KOPT-K1 (cell line): Measurements from ENCODE around the gene AGTRAP.

Experiments used
- H3K27ac ChIP-seq: fragments of 200-600 bp; sonication (generic); 2 replicates; pipeline ENCODE4 v1.5.1; 2016; ENCODE audit warnings: antibody characterized with exemption, mild to moderate bottlenecking, low read depth, low read length; ENCODE audit not compliant: poor library complexity, severe bottlenecking
- H3K36me3 ChIP-seq: fragments of 200-600 bp; sonication (generic); 2 replicates; pipeline ENCODE4 v1.5.1; 2017; ENCODE audit warnings: antibody characterized with exemption, mild to moderate bottlenecking, low read length, moderate library complexity; ENCODE audit not compliant: insufficient read depth
- H3K9me3 ChIP-seq: fragments of 200-600 bp; sonication (generic); 2 replicates; pipeline ENCODE4 v1.5.1; 2017; ENCODE audit warnings: antibody characterized with exemption, low read length, mild to moderate bottlenecking; ENCODE audit not compliant: insufficient read depth, poor library complexity, severe bottlenecking

The AGTRAP gene

DNA sequence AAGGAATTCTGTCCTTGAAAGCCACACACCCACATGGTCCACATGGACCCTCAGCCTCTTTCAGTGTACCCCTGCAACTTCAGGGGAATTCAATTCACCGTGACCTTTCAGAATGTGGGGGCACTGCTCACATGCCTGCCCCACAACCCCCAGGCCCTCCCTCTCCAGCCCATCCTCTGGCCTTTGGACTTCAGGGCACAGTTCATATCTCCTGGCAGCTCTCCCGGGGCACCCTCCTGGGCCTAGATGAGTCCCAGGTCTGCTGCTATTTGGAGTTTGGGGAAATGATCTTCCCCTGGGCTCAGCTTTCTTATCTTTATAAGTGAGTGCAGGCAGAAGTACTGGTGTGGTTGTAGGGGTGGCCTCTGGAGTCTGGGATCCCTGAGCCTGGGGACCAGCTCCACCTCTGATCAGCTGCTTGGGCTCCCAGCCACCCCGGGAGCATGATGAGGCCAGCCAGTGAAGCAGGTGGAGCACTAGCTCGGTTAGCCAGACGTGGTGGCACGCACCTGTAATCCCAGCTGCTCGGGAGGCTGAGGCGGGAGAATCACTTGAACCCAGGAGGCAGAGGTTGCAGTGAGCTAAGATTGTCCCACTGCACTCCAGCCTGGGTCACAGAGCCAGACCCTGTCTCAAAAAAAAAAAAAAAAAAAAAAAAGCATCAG lies 41.9 kb downstream of the AGTRAP start:
- Histone ChIP-seq H3K9me3 (no peaks in the 10 kb centered on the region), H3K27ac (no peak overlapping the region), H3K36me3 (no peaks in the 10 kb centered on the region)

DNA sequence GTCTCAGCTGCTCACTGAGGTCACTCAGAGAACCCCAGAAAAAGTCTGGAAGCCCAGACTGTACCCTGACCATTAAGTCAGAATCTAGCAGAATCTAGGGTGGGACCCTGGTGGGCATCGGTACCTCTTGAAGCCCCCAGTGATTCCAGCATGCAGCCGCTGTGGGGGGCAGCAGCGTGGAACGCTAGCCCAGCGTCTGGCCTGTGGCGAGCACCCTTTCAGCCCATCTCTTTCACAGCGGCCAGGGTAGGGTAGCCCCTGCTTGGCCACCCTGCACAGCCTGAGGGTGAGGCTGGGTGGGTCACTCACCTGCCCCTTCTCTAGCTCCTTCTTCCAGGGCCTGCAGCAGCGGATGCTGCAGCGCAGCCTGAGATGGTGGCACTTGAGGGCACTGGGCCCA lies 42.4 kb downstream of the AGTRAP start:
- H3K27ac ChIP-seq = no peak overlapping the region
- H3K9me3 ChIP-seq = no peaks in the 10 kb centered on the region
- no peaks in the 10 kb centered on the region for H3K36me3 ChIP-seq

DNA sequence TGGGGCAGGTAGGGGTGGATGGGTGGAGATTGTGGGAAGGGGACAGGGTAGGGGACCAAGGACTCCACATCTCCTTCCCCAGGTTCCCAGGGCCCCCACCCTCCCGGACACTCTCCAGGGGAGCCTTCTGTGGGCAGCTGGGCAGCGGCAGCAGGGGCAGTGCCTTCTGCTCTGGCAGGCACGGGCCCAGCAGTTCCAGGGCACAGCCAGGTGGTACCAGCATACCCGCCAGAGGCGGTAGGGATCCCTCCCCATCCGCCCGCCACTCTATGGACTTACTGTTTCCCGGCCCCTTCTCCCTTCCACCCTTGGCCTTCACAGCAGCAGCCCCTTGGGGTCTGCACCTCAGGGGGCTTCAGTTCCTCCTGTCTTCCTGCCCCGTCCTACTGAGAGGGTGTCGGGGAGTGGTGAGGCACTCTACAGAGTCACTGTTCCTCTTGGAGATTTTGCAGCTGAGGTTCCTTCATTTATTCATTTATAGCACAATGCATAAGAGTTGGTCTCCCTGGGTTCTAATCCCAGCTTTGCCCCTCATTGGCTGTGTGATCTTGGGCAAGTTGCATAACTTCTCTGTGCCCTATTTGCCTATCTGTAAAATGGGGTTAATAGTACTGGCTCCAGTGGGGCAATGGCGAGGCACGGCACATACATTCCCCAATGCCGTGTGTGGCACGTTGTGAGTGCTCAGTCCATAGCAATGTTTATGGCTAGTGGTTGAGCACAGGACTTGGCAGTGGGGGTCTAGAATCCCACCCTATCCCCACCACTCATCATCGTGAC lies 43.1 kb downstream of the AGTRAP start:
- Histone ChIP-seq H3K36me3 (no peaks in the 10 kb centered on the region), H3K9me3 (no peaks in the 10 kb centered on the region), H3K27ac (no peak overlapping the region)

DNA sequence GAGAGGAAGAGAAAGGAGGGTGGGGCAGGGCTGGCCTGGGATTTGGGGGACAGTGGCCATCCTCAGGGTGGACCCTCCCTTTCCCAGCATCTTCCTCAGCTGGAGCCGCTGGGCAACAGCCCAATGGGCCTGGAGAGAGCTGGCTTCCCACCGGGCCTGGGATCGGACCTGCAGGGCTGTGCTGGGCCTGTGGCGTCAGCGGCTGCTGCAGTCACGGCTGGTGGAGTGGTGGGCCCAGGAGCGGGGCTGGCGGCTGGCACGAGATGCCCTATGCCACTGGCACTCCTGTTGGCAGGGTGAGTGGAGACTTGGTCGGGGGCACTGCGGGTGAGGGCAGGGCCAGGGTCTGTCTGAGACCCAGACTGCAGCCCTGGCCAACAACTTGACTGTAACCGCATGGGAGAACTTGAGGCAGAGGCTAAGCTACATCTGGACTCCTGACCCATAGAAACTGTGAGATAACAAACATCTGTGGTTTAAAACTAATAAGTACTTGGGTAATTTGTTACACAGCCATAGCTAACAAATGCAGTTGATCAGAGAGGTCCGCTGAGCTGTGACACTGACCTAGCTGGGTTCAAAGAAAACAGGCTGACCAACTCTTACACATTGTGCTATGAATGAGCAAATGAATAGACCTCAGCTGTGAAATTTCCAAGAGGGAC lies 43.9 kb downstream of the AGTRAP start:
- Histone ChIP-seq H3K9me3 (no peaks in the 10 kb centered on the region), H3K36me3 (no peaks in the 10 kb centered on the region)

DNA sequence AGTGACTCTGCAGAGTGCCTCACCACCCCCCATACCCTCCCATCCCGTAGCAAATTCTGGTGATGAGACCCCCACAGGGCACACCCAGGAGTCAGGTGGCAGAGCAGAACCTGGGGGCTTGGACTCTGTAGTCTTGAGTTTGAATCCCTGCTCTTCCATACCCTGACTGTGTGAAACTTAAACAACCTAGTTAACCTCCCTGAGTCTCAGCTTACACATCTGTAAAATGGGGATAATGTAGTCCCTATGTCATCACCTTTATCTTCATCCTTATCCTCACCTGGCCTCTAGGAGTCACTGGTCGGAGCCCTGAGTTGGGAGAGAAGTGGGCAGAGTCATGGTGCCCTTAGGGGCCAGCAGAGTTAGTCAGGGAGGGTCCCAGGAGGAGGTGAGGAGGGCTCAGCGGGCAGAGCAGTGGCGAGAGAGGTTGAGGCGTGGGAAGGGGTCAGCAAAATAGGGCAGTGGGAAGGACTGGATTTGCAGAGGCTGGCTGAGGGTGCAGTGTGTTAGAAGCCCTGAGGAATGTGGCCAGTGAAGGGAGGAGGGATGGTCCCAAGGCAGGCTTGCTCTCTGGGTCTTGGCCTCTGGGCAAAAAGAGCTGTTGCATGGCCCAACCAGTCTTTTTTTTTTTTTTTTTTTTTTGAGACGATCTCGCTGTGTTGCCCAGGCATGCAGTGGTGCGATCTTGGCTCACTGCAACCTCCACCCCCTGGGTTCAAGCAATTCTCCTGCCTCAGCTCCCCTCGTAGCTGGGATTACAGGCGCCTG lies 44.6 kb downstream of the AGTRAP start:
- Histone ChIP-seq H3K27ac (no peak overlapping the region), H3K36me3 (no peaks in the 10 kb centered on the region)

More for the DNA sequence above, 43.9 kb downstream of the AGTRAP start:
- H3K27ac ChIP-seq = no peak overlapping the region

DNA sequence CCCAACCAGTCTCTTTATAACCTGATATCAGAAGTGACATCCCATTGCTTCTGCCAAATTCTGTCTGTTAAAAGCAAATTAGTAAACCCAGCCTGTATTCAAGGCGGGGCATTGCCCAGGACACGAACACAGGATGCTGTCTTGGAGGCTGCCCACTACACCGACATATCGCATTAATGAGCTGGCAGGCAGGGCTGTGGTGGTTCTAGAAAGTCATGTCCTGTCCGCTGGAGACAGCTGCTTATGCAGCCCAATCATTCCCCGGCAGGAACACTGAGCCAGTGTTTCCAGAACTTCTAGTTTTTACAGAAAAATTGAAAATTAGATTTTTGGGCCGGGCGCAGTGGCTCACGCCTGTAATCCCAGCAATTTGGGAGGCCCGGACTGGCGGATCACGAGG lies 45.4 kb downstream of the AGTRAP start:
- H3K9me3 ChIP-seq = no peaks in the 10 kb centered on the region
- no peaks in the 10 kb centered on the region for H3K36me3 ChIP-seq
- no peak overlapping the region for H3K27ac ChIP-seq

More for the DNA sequence above, 44.6 kb downstream of the AGTRAP start:
- no peaks in the 10 kb centered on the region for H3K9me3 ChIP-seq

DNA sequence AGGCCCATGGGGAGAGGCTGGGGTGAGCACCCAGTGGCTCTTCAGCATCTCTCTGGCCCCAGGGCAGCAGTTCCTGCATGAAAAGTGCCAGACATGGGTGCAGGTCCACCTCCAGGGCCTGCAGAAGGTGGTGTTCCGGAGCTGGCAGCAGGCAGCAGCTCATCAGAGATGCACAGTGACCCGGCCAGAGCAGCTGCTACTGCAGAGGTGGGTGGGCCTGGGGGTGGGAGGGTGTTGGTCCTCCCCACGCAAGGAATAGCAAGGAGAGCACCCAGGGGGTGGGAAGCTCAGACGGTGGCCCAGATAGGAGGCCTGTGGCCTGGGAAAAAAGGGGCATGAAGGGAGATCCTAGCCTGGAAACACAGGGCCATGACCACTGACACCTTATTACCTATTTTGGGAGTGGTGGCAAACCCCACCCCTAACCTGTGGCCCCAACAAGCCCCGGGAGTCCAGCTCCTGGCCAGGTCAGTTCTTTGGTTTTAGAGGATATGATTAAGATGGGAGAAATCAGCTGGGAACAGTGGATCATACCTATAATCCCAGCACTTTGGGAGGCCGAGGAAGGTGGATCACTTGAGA lies 46.3 kb downstream of the AGTRAP start:
- H3K36me3 ChIP-seq = no peaks in the 10 kb centered on the region
- H3K9me3 ChIP-seq = no peaks in the 10 kb centered on the region
- H3K27ac ChIP-seq = no peak overlapping the region

DNA sequence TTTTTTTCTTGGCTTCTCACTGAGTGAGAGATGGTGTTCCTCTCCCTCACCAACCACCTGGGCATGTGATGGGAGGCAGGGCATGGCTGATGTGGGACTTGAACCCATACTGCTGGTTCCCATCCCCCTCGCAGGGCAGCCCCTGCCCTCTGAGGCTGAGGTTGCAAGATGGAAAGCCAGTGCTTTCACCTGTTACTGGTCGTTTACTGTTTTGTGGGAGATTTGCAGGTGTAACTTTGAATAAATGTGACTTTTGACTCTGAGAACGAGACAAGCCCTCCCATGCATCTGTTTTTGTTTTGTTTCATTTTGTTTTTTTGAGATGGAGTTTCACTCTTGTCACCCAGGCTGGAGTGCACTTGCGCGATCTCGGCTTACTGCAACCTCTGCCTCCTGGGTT lies 47.6 kb downstream of the AGTRAP start:
- Histone ChIP-seq H3K27ac (no peak overlapping the region), H3K9me3 (no peaks in the 10 kb centered on the region), H3K36me3 (no peaks in the 10 kb centered on the region)

DNA sequence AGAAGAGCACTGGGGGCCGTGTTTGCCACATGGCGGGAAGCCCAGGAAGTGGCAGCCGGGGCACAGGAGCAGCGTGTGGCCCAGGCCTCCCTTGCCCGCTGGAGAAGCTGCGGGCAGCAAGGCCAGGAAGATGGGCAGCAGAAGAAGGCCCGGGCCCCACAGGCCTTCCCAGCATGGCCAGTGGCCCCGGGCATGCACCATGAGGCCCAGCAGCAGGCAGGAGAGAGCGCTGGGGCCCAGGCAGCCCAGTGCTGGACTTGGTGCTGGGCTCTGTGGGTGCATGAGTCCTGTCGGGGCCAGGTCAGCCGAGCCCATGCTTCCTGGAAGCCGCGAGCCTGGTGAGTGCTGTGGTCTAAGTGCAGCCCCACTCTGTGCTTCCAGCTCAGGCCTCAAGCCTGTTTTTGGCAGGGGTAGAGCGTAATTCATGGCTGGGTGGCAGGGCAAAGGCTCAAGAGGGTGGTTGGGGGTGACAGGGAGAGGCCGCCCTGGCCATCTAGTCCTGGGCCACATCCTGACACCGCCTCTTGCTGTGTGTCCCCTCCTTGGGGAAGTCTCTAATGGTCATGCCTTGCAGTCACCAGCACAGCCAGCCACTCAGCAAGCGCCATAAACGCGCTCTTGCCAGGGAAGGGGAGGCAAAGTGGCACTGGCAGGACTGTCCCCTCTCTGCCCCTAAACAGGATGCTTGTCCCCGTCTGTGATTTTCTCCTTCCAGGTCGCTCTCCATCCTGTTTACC lies 48.5 kb downstream of the AGTRAP start:
- Histone ChIP-seq H3K36me3 (0 out of 2 replicates have a peak, but pooled peaks cover under 1% of the 10 kb centered on the region), H3K9me3 (no peaks in the 10 kb centered on the region), H3K27ac (no peak overlapping the region)

DNA sequence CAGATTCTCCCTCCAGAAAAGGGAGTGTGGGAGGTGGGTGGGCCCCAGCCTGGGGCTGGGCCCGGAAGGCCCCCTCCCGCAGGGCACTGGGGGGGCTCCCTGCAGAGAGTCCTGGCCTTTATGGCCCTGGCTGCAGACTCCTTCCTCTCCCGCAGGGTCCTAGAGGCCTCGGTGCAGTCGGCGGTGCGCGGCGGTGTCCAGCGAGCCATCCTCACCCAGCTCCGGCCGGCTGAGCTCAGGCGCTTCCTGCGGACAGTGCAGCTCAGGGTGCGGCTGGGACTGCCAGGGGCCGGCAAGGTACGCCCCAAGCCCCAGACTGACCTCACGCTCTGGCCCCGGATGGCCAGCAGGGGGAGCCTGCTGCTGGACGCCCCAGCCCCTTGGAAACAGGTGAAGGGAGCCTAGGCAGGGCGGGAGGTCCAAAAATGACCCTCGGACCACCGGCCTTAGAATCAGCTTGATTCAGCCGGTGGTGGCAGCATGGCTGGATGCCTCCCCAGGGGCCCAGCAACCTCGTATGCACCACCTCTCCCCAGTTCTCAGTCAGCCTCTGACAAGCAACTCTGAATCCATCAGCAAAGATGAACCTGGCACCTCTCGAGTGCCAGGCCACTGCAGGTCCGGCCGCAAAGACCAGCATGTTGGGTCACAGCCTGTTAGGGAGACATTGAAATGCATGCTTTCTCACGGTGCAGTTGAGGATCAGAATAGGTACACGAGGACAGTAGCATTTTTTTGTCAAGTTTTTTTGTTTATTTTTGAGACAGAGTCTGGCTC lies 49.2 kb downstream of the AGTRAP start:
- Histone ChIP-seq H3K9me3 (no peaks in the 10 kb centered on the region), H3K27ac (no peak overlapping the region), H3K36me3 (peaks cover 8% of the 10 kb centered on the region; the same call in 1 of the 2 replicates)

DNA sequence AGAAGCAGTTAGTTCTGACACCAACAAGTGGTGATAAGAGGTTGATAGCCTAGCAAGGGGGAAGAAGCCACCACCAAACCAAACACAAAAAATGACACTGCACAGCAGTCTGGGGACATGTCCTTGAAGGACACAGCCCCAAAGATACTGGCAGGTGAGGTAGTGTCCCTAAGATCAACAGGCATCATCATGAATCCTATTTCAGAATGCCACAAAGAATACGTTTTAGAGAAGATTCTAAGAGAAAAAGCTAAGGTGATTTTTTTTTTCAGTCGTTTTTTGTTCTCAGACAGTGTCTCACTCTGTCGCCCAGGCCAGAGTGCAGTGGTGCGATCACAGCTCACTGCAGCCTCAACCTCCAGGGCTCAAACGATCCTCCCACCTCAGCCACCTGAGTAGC lies 50.2 kb downstream of the AGTRAP start:
- Histone ChIP-seq H3K36me3 (peaks cover 17% of the 10 kb centered on the region; the same call in 1 of the 2 replicates), H3K27ac (no peak overlapping the region), H3K9me3 (no peaks in the 10 kb centered on the region)

DNA sequence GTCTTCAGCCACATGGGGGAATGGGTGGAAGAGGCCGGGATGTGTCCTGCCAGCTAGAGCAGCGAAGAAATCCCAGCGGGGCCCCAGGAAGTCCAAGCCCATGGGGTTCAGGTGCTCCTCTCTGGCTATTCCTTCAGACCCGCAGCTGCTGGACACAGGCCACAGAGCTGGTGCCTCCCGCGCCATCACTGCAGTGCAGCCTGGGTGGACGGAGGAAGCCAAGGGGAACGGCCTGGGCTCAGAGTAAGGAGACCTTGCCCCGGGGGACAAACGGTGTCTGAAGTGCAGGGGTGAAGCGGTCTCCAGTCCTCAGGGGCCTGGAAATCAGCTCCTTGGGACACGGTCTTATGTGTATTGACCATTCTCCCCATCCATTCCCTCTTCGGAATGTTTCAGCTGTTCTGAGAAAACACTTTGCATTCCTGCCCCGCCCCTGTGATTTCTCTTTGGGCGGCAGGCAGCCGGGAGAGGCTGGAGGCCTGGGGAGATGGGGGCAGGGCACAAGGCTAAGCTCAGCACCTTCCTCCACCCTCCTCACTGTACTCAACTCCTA lies 51.4 kb downstream of the AGTRAP start:
- H3K27ac ChIP-seq = no peak overlapping the region

DNA sequence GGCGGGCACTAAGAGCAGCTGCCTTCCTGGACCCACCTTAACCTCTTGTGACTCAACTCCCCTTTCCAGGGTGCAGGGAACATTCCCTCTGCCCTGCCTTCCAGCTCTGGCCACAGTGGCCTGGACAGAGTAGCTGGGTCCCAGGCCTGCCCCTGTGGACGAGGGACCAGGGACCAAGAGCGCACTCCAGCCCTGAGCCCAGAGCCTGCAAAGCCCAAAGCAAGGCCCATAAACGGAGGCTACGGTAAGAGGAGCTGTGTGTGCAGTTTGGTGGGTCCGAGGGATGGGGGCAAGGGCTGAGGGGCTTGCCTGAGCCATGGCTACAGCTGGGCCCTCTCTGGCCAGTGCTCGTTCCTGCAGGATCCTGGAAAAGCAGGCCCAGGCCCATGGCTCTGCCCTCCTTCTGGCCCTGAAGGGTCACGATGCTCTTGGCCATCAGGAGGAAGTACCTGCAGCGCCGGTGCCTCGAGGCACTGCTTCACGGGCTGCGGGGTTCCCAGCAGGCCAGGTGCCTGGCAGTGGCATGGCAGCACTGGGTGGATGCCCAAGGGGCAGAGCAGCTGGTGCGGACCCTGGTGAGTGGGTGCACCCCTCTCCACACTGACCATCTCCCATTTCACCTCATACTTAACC lies 52.0 kb downstream of the AGTRAP start:
- Histone ChIP-seq H3K27ac (no peak overlapping the region), H3K9me3 (no peaks in the 10 kb centered on the region), H3K36me3 (peaks cover 30% of the 10 kb centered on the region; the same call in 1 of the 2 replicates)

More for the DNA sequence above, 51.4 kb downstream of the AGTRAP start:
- peaks cover 26% of the 10 kb centered on the region; the same call in 1 of the 2 replicates for H3K36me3 ChIP-seq
- H3K9me3 ChIP-seq = no peaks in the 10 kb centered on the region
